Liver (tissue), 9 donors: ENCODE measurements around the gene CSNK1G2. TPM values are rescaled to one million over a fixed set of nuclear protein-coding genes. Genes with fewer than 3 reads are reported as not detected.

Source experiments
- DNase-seq: peaks from one replicate; pipeline ENCODE4 v3.0.0-alpha.2; 2017; ENCODE audit warnings: low spot score
- H3K27ac ChIP-seq, 2 donors: one replicate each; pipeline ENCODE4 v1.7.0; 2013; ENCODE audit warnings: inconsistent platforms in 2 of 2, low read length in 2 of 2, control low read depth in 1 of 2, low read depth in 1 of 2, mild to moderate bottlenecking in 1 of 2
- H3K27me3 ChIP-seq, 4 donors: one replicate each; pipeline versions ENCODE4 v1.6.1 to v1.7.0; 2013; ENCODE audit warnings: low read length in 3 of 4, inconsistent platforms in 1 of 4, mild to moderate bottlenecking in 1 of 4, moderate library complexity in 1 of 4; ENCODE audit not compliant: control insufficient read depth in 4 of 4, insufficient read depth in 4 of 4
- H3K36me3 ChIP-seq, 4 donors: one replicate each; pipeline versions ENCODE4 v1.6.1 to v1.7.0; 2013; ENCODE audit warnings: low read length in 3 of 4, mild to moderate bottlenecking in 3 of 4, low read depth in 1 of 4, moderate library complexity in 1 of 4; ENCODE audit not compliant: control insufficient read depth in 4 of 4, insufficient read depth in 3 of 4
- H3K4me1 ChIP-seq, 4 donors: one replicate each; pipeline versions ENCODE4 v1.6.1 to v1.7.0; 2013; ENCODE audit warnings: low read length in 3 of 4, mild to moderate bottlenecking in 3 of 4, moderate library complexity in 1 of 4; ENCODE audit not compliant: control insufficient read depth in 4 of 4, insufficient read depth in 4 of 4
- H3K4me3 ChIP-seq, 3 donors: one replicate each; pipeline versions ENCODE4 v1.6.1 to v1.7.0; 2013; ENCODE audit warnings: low read length in 3 of 3, control low read depth in 1 of 3, low read depth in 1 of 3, mild to moderate bottlenecking in 1 of 3
- H3K9ac ChIP-seq, 2 donors: one replicate each; pipeline ENCODE4 v1.7.0; 2013; ENCODE audit warnings: low read length in 2 of 2, mild to moderate bottlenecking in 2 of 2, moderate library complexity in 2 of 2, control low read depth in 1 of 2, low read depth in 1 of 2
- H3K9me3 ChIP-seq, 4 donors: one replicate each; pipeline versions ENCODE4 v1.6.1 to v1.7.0; 2013; ENCODE audit warnings: low read length in 3 of 4; ENCODE audit not compliant: control insufficient read depth in 4 of 4
- CTCF ChIP-seq: fragments of 150-350 bp; IDR thresholded peaks from 2 replicates; pipeline ENCODE4 v1.5.1; 2017; ENCODE audit warnings: improper control_type of control experiment, low read depth, low read length; ENCODE audit not compliant: missing input control
- GABPA ChIP-seq, 2 donors: IDR thresholded peaks in 1 of 2; conservative IDR thresholded peaks in 1 of 2; 2 replicates each; pipeline ENCODE4 v1.6.1; 2016; ENCODE audit warnings: antibody characterized with exemption in 2 of 2, mild to moderate bottlenecking in 1 of 2, moderate library complexity in 1 of 2
- JUND ChIP-seq, 2 donors: IDR thresholded peaks; 2 replicates each; pipeline ENCODE4 v1.6.1; 2016; ENCODE audit warnings: antibody characterized with exemption in 2 of 2
- NR2F2 ChIP-seq: IDR thresholded peaks from 2 replicates; pipeline ENCODE4 v1.6.1; 2016; ENCODE audit warnings: antibody characterized with exemption
- RAD21 ChIP-seq, 2 donors: IDR thresholded peaks; 2 replicates each; pipeline ENCODE4 v1.6.1; 2016; ENCODE audit warnings: antibody characterized with exemption in 2 of 2, mild to moderate bottlenecking in 2 of 2
- REST ChIP-seq: IDR thresholded peaks from 2 replicates; pipeline ENCODE4 v1.6.1; 2016; ENCODE audit warnings: antibody characterized with exemption, mild to moderate bottlenecking
- RXRA ChIP-seq, 2 donors: IDR thresholded peaks; 2 replicates each; pipeline ENCODE4 v1.6.1; 2017 to 2018; ENCODE audit warnings: antibody characterized with exemption in 2 of 2, mild to moderate bottlenecking in 1 of 2
- SP1 ChIP-seq: IDR thresholded peaks from 2 replicates; pipeline ENCODE4 v1.6.1; 2018; ENCODE audit warnings: antibody characterized with exemption, mild to moderate bottlenecking
- TAF1 ChIP-seq: conservative IDR thresholded peaks from 2 replicates; pipeline ENCODE4 v1.6.1; 2016; ENCODE audit warnings: antibody characterized with exemption, mild to moderate bottlenecking
- YY1 ChIP-seq: IDR thresholded peaks from 2 replicates; pipeline ENCODE4 v1.6.1; 2016; ENCODE audit warnings: antibody characterized with exemption, mild to moderate bottlenecking
- WGBS: extraction: QIAGEN DNeasy Blood & Tissue Kit; methylation state at CpG from one replicate; pipeline ENCODE4 v1.1.7; 2013; 5-methylcytosine and 5-hydroxymethylcytosine counted together
- polyA plus RNA-seq, 2 donors: library from polyadenylated mRNA; stranded (reverse) in 1 of 2; unstranded in 1 of 2; fragments of 200-250 nt in 1 of 2; fragments of >200 nt in 1 of 2; fragmentation: Nextera tagmentation in 1 of 2; extraction: Ambion mirVana in 1 of 2; gene quantifications; one replicate each; pipeline versions ENCODE4 v1.2.1 to v1.2.3, GENCODE V29; 2013 to 2015
- total RNA-seq, 2 donors: library from RNA; depleted of rRNA; stranded (reverse); fragments of >200 nt; gene quantifications; one replicate each; pipeline ENCODE4 v1.2.3, GENCODE V29; 2014
- donor health status: healthy.
- donor health status: healthy.
- donor health status: healthy.
- donor health status: healthy.
- donor health status: healthy.

CSNK1G2 gene
- total and polyA plus RNA-seq, 4 donors, result 3.5 to 30.6 (median 23.9) TPM

- Histone ChIP-seq H3K27me3 (no peaks in the 10 kb centered on the region), H3K9me3 (no peaks in the 10 kb centered on the region), H3K27ac (no peak overlapping the region), H3K9ac (no peak overlapping the region), H3K4me1 (peaks cover 0 to 4% (median 2%) of the 10 kb centered on the region in 4 donors), H3K36me3 (peaks cover 0 to 10% (median 2%) of the 10 kb centered on the region in 4 donors), H3K4me3 (no peak overlapping the region)
- TF ChIP-seq NR2F2 (no peak), GABPA (IDR thresholded peaks at IDR 0.05 in 1 of 2, conservative IDR thresholded peaks at IDR 0.05 in 1 of 2) (no peak), RAD21 (IDR thresholded peaks at IDR 0.05) (no peak), CTCF (no peak), RXRA (IDR thresholded peaks at IDR 0.05) (no peak), SP1 (no peak), TAF1 (no peak)
- WGBS, result 97% methylated on average over 12 of the region's 12 CpGs
- no peak for DNase-seq
Measured at GRCh38 chr19:1956122-1956494, 15.1 kb downstream of the CSNK1G2 start.

GRCh38 chr19:1956868-1957492, 16.0 kb downstream of the CSNK1G2 start:
- H3K27ac ChIP-seq, result no peak overlapping the region

GRCh38 chr19:1957562-1958248, 16.7 kb downstream of the CSNK1G2 start:
- Histone ChIP-seq H3K4me3 (no peak overlapping the region), H3K4me1 (peaks cover 0 to 10% (median 5%) of the 10 kb centered on the region in 4 donors), H3K9me3 (no peaks in the 10 kb centered on the region), H3K36me3 (peaks cover 0 to 11% (median 0%) of the 10 kb centered on the region in 4 donors), H3K27me3 (no peaks in the 10 kb centered on the region), H3K27ac (no peak overlapping the region), H3K9ac (no peak overlapping the region)
- no peak for TF ChIP-seq YY1
- TF ChIP-seq REST, result no peak
- TF ChIP-seq CTCF, result no peak
- no peak for TF ChIP-seq NR2F2
- no peak for TF ChIP-seq TAF1
- no peak for DNase-seq
- 94% methylated on average over 40 of the region's 40 CpGs for WGBS

More at GRCh38 chr19:1956868-1957492, 16.0 kb downstream of the CSNK1G2 start:
- Histone ChIP-seq H3K27me3 (no peaks in the 10 kb centered on the region), H3K9ac (no peak overlapping the region), H3K4me3 (no peak overlapping the region), H3K4me1 (peaks cover 0 to 10% (median 5%) of the 10 kb centered on the region in 4 donors), H3K9me3 (no peaks in the 10 kb centered on the region), H3K36me3 (peaks cover 0 to 10% (median under 1%) of the 10 kb centered on the region in 4 donors)
- no peak for TF ChIP-seq JUND (IDR thresholded peaks at IDR 0.05)
- TF ChIP-seq YY1, result no peak
- 91% methylated on average over 28 of the region's 28 CpGs for WGBS
- no peak for DNase-seq
